ENCODE measurements around the gene NOP16.

DNA sequence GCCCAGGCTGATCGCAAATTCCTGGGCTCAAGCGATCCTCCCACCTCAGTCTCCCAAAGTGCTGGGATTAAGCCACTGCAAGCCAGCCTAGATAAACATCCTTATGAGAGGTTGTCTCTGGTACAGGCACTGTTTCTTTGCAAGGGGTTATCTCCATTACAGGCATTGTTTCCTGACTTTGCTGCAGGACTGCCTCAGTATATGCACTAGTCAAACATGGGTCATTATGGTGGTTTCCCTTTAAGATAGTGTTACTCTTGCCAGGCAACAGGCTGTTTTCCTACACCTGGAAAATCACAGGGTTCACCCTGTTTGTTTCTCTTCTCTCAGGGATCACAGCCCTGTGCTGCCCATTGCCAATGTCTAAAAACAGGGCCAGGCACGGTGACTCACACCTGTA is 35.8 kb upstream of the NOP16 start:
- TF ChIP-seq CTCF (conservative IDR thresholded peaks at IDR 0.05), result no peak
- TF ChIP-seq ZFX (IDR thresholded peaks at IDR 0.05), result no peak
